ENCODE data around the gene SH3RF3.

- TF ChIP-seq REST (IDR thresholded peaks at IDR 0.05; ENCODE audit: borderline replicate concordance in 1 of 2, low read depth in 1 of 2, low read length in 2 of 2) (no peak), CTCF (CRISPR knock-in tag; IDR thresholded peaks at IDR 0.05) (no peak), ZBTB26 (CRISPR knock-in tag; IDR thresholded peaks at IDR 0.05; ENCODE audit: borderline replicate concordance) (no peak), USF2 (IDR thresholded peaks at IDR 0.05; ENCODE audit: low read depth, low read length) (no peak), USF2 (CRISPR knock-in tag; IDR thresholded peaks at IDR 0.05; ENCODE audit: borderline replicate concordance) (no peak), POLR2A (IDR thresholded peaks at IDR 0.05; ENCODE audit: insufficient read depth in 1 of 2, low read depth in 2 of 2, low read length in 2 of 2) (no peak), BCL6 (CRISPR knock-in tag; IDR thresholded peaks at IDR 0.05) (no peak), IKZF5 (CRISPR knock-in tag; IDR thresholded peaks at IDR 0.05) (no peak), MEF2D (CRISPR knock-in tag; IDR thresholded peaks at IDR 0.05) (no peak), KAT2B (IDR thresholded peaks at IDR 0.05; ENCODE audit: borderline replicate concordance, low read depth, low read length) (no peak), TCF7 (IDR thresholded peaks at IDR 0.05; ENCODE audit: low read depth) (no peak)
Observed at GRCh38 chr2:109160714-109161440, 31.9 kb downstream of the SH3RF3 start.
